Vagina (tissue), 2 donors: Measurements from ENCODE around the gene NAXE.

Source experiments
- POLR2A ChIP-seq, 2 donors: fragments of 450-650 bp; IDR thresholded peaks; one replicate each; pipeline ENCODE4 v1.6.1; 2017; ENCODE audit warnings: antibody characterized with exemption in 2 of 2, mild to moderate bottlenecking in 2 of 2, moderate library complexity in 2 of 2
- TF ChIP-seq, protein P1 (sequence below), 3 experiments: fragments of 450-650 bp in 2 of 3; fragments of 200-600 bp in 1 of 3; sonication (generic) in 1 of 3; IDR thresholded peaks; one replicate each; pipeline ENCODE4 v1.5.1; 2017 to 2019; ENCODE audit warnings: antibody characterized with exemption in 3 of 3, mild to moderate bottlenecking in 2 of 3, moderate library complexity in 2 of 3

DNA sequence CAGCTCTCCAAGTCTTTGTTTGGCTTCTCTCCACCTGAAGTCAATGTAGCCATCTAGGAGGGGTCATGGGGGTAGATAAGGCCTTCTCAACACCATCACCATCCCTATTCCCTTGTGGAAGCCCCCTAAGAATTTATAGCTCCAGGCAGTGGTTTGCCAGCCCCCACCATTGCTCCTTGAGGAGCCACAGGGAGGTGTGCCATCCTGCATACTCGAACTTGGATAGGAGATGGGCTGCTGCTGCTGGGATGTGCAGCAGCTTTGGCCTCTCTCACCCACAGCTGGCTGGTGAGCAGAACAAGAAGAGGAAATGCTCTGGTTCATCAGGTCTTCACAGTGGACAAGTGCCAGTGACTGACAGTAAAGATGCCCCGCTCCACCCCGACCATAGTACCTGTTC lies 4.8 kb downstream of the NAXE start:
- TF ChIP-seq, protein P1, sequence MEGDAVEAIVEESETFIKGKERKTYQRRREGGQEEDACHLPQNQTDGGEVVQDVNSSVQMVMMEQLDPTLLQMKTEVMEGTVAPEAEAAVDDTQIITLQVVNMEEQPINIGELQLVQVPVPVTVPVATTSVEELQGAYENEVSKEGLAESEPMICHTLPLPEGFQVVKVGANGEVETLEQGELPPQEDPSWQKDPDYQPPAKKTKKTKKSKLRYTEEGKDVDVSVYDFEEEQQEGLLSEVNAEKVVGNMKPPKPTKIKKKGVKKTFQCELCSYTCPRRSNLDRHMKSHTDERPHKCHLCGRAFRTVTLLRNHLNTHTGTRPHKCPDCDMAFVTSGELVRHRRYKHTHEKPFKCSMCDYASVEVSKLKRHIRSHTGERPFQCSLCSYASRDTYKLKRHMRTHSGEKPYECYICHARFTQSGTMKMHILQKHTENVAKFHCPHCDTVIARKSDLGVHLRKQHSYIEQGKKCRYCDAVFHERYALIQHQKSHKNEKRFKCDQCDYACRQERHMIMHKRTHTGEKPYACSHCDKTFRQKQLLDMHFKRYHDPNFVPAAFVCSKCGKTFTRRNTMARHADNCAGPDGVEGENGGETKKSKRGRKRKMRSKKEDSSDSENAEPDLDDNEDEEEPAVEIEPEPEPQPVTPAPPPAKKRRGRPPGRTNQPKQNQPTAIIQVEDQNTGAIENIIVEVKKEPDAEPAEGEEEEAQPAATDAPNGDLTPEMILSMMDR (IDR thresholded peaks at IDR 0.05), result no peak
- no peak for TF ChIP-seq POLR2A (IDR thresholded peaks at IDR 0.05)
